GM19351 (cell line): ENCODE measurements around the gene RAB17.
"Not testable (repeated sequence)": the region's sequence is repeated elsewhere in the genome, so short reads cannot be mapped to it uniquely, and the experiment has no call there.

ENCODE experiments used
- ATAC-seq: cut with Tn5 transposase; IDR thresholded peaks from one replicate; pipeline ENCODE4 v1.9.1; 2021; ENCODE audit warnings: mild to moderate bottlenecking, moderate library complexity; ENCODE audit not compliant: unreplicated experiment

Gene RAB17

DNA sequence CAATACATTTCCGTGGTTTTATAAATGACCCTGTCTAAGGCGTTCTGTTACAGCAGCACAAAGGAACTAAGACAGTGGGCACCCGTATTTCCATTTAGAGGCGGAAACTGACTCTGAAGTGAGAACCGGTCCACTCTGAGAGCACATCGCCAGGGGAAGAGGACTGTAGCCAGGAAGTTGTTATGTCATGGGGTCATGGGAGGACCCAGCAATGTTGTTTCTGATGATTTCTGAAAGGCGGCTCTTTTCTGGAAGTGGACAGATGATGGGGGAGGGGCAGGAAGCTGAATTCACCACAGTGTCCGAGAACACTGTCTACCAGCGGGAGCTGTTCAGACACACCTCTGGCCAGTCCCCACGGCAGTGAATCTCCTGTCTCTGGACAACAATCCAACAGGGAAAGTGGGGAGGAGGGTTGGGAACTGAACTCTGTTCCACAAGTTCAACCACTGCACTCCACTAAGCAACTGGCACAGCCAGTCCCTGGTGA lies 34.7 kb upstream of the RAB17 start:
- no peak for ATAC-seq

DNA sequence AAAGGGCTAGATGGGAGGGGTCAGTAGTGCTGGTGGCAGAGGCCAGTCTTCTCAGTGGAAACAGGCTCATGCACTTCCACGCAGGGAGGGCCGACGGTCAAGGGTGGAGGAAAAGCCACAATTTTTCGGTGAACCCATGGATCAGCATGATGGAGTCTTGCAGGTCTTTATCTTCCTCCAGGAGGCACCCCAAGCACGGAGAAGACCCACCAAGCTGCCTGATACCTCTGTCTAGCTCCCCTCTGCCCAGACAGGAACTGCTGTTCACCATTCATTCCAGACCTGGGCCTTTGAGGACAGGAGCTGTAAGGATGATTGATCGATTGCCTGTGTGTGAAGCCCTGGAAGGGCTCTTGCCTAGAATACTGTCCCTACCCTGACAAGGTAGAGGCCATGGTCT lies 34.0 kb upstream of the RAB17 start:
- no peak for ATAC-seq

DNA sequence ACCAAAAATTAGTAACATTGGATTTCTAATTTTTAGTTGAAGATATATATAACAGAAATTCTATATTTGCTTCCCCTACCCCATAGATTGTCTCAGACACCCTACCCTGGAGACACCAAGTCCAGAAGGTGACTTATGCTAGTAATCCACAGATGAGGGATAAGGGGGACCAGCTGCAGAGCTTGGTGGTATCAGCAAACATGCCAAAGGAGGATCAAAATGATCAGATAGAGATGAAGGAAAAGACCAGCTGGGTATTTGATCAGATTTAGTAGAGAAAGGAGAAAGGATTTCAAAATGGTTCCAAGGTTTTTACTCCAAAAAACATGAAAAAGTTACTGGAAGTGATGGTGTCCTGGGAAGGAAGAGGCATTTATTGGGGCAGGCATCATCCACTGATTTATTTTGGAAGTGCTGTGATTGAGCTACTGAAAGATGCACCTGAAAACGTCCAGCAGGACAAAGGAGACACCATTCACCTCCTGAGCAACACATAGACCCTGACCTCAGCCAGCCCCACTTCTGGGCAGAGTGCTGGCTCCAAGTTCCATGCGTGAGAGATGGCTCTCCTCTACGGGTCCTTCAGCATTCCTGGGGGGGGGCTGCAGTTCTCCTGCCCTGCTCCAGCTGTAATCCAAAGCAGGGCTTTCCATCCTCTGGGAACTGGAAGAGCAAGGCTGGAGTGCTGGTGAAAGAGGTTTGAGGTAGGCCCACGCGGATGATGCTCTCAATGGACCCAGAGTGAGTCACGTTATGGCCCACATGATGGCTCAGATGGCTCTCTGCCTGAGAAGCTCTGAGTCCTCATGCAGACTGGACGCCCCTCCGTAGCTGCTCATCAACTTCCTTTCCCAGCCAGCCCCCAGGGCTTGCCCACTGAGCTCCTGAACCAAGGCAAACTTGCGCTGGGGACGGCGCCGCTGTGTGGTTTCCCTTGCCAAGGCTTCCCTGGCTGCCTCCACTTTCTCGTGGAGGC lies 33.2 kb upstream of the RAB17 start:
- ATAC-seq = no peak

DNA sequence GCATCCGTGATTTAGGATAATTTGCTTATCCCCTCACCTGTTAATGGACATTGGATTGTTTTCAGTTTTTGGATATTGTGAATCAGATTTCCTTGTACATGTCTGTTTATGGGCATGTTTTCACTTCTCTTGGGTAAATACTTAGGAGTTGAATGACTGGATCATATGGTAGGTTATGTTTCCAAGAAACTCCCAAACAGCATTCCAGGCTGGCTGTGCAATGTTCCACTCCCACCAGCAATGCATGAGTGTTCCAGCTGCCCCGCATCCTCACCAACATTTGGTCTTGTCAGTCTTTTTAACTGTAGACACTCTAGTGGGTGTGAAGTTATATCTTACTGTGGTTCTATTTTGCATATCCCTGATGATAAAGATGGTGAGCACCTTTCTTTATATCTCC lies 27.9 kb upstream of the RAB17 start:
- ATAC-seq = no peak

DNA sequence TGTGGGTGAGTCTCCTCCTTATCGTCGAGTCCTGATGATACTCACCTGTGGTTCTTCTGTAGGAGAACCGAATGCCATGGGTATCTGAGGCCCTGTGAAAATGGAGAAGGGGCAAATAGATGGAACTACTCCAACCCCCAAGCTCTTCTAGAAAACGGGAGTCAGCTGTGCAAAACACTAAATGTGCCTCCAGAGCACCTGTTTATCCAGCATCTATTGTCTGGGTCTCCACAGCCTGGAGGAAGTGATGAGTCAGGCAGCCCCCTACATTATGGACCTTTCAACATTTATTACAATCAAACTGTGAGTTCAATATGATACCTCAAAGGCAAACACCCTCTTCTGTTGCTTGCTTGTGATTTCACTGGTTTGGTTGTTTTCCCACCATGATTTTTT lies 27.1 kb upstream of the RAB17 start:
- no peak for ATAC-seq

DNA sequence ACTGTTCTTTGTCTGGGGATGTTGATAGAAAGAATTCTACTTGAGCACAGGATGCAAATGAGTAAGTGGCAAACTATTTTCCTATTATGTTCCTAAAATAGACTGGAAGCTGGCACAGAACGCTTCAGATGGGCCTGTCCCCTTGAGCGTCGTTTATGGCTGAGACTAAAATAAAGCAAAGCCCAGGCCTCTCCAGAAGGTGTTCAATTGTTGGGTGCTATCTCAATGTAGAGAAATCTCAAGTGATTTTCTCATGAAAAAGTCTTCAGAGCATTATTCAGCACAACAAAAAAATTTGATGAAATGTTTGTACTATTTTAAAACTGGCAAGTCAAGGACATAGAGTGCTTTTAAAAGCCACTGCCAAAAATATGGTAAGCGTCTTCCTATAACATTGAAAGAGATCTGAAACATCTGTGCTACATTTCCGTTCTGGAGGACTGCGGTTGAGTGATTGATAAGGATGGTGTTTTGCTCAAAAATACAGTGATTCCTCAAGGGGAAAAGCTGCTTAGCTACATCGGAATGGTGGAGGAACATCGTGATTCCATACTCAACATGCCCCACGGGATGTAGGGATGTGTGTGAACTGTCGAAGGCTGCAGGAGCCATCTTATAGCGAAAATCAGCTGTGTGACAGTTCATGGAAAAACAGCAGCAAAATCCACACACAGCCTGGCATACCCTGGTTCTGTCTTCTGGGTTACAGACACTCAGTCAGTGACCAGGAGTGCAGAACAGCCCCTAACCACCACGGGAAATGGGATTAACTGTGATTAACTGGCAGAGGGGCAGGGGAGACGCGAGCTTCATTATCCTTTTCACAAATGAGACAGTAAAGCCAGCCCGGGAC lies 26.4 kb upstream of the RAB17 start:
- no peak for ATAC-seq

DNA sequence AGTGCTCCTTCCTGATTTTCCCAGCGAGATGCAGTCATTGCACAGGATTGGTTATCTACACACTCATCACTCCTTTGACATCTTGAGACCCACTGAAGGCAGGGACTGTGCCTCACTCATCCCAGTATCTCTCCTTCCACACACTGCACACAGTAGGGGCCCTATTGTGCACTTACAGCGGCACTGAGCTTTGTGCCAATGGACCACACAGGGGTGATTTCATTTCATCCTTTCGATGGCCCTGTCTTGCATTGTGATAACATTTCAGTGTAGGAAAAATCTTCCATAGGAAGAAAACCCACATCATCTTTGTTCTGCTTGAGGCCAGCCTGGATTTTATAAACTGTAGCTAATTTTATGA lies 25.8 kb upstream of the RAB17 start:
- ATAC-seq = no peak

DNA sequence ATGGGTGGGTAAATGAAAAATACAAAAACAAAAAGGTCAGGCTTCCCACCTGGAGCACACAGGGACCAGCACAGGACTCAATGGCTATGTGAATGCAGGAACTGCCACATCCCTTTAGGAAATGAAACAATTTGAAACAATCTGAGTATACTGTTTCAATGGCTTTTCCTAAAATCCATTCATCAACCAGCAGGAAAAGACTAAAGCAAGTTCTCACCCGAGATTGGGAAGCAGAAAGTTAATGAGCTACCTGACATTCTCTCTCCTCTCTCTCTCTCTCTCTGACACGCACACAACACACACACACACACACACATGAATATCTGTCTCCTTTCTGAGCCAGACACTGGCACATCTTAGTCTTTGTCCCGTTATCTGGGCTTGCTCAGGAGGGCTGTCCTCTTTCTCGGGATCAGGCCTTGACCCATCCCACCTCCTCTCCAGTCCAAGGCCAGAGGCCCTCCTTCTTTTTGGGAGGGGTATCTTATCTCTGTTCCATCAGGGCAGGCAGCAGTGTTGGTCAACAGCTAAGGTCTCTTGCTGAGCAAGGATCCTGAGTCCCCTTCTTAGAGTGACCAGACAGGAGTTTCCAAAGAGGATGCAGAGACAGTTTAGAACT lies 25.2 kb upstream of the RAB17 start:
- no peak for ATAC-seq

DNA sequence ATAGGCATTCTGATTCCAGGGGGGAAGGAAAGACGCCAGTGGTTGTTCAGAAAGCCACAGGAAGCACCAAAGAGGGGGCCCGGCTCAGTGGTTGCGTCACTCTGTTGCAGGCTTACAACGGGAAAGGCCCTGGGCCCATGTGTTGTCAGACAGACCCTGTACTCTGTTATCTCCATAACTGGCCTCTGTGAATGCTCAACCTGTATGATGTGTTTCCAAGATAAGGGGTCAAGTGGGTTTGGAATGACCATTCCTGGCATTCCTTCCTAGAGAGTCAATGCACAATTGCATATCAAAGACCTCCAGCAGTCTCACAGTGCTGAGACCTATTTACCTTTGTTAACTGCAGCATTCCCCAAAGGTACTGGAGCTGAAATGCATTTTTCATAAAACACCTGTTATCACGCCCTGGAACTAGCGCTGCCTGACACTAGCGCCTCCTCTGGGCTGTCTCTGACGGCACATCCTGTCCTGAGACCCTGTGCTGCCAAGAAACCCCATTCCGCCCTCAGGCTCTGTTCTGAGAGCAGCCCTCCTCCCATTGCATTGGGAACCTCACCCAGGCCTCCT lies 23.7 kb upstream of the RAB17 start:
- ATAC-seq = no peak

DNA sequence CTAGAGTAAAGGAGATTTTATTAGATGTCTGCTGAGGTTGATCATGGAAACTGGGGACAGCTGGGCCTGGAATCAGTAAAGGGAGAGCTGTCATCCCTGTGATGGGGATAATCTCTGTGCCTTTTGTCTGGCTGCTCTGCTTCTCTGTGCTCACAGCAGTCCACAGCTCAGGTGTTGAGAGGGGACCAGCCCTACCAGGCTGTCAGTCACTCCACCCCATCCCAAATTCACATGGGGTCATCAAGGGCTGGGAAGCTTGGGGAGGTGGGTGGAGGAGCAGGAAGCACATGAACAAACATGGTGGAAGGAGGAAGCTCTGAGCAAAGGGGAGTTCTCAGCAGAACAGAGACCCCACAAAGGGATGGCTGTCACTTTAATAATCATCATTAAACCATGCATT lies 23.1 kb upstream of the RAB17 start:
- no peak for ATAC-seq

DNA sequence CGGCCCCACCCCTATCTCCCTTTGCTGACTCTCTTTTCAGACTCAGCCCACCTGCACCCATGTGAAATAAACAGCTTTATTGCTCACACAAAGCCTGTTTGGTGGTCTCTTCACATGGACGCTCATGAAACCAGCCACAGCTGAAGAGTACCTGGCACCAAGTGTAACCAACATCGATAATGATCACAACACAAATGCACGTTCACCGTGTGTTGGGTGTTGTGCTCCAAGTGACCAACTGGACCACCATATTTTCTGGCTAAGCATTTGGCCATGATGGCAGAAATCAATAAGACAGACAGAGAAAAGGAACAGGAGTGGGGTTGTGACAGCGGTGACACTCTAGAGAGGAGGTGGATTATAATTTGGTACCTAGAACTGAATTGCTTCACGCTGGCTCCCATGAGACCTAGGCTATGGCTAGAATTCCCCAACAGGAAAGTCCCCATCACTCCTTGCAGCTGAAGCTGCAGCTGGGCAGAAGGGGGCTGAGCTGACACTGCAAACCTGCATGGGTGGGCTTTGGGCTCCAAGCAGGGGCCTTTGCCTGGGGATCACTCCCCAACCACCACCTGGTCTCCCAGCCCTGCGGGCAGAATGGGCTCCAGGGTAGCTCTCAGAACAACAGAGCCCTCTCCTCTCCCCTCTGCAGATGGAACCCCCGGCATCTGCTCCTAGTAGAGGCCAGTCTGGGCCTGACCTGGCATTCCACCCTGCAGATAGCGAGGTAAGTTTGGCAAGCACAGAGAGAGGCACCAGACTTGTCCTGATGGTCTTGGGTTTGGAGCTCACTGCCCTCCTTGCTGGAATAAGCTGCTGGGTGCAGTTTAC lies 22.2 kb upstream of the RAB17 start:
- ATAC-seq = no peak

DNA sequence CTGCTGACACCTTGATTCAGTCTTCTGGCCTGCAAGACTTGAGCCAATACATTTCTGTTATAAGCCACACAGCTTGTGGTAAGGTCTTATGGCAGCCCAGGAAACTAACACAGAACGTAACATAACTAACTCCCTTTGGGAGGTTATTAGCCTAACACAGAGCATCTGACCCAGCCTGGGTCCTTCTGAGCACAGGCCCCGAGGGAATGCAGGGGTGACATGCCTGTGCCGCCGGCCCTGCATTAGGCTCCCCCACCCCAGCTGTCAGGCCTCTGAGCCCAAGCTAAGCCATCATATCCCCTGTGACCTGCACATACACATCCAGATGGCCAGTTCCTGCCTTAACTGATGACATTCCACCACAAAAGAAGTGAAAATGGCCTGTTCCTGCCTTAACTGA lies 16.0 kb upstream of the RAB17 start:
- ATAC-seq = not testable (repeated sequence)

DNA sequence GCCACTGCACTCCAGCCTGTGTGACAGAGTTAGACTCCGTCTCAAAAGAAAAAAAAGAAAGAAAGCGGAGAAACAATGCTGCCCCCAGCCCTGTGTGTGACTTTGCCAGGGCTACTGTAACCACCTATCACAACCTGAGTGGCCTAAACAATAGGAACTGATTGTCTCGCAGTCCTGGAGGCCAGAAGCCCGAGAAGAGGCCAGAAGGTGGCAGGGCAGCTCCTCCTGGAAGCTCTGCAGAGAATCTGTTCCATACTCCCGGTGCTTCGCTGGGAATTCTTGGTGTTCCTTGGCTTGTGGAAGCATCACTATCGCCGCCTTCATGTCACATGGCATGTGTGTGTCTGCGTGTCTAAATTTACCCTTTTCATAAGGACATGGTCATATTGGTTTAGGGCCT lies 14.4 kb upstream of the RAB17 start:
- no peak for ATAC-seq

DNA sequence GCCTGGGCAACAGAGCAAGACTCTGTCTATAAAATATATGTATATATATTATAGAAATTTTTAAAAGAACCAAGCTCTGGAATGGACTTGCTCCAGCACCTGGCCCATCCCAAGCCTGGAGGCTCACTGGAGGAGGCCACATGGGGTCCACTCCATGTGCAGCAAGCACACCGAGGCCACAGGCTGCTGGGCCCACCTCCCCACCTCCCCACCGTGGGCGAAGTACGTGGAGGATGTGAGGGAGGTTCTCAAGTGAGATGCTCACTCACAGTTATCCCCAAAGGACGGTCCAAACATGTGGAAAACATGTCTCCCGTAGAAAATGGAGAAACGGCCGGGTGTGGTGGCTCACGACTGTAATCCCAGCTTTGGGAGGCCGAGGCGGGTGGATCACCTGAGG lies 13.9 kb upstream of the RAB17 start:
- ATAC-seq = no peak

DNA sequence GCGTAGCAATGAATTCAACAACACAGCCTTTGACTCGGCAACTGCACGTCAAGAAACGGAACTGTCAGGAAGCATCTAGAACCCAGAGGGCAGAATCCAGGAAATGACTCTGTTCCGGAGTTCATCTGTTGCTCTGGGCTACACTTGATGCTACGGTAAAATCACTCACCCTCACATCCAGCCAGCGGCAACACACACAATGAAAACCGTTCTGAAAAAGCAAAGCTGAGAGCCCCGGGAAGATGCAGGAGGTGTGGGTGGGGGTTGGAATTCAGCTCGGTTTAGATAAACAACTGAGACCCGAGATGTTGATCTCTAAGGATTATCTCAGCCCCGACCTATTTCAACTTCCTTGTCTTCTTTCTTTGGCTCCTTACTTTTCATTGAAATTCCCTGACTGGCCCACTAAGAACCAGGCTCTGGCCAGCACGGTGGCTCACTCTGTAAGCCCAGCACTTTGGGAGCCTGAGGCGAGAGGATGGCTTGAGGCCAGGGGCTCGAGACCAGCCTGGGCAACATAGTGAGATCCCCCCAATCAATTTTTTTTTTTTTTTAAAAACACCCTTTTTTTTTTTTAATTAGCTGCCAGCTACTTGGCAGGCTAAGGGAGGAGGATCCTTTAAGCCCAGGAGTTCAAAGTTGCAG lies 13.3 kb upstream of the RAB17 start:
- no peak for ATAC-seq

DNA sequence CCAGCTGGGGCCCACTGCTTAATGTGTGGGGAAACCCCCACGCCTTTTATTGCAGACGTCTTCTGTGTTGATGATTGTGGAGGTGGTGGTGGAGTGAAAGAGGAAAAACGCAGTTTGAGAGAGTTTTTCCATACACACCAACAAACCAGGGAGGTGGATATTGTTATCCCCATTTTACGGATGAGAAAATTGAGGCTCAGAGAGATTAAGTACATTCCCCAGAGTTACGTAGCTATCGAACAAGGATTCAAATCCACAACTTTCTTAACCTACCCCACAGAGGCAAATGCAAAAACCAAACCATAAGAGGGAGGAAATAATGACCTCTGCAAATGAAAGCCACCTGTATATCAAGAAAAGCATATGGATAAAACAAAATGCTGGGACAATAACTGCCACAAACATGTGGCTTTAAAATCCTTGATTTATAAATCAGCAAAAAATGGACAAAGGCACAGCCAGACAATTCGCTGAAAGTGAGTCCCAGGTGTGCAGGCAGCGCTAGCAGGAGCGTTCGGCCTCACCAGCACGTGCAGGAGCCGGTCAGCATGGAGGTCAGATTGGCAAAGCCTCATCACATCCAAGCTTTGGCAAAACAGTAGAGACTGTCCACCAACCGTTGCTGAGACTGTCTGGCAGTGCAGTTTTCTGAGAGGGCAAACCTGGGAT lies 12.6 kb upstream of the RAB17 start:
- ATAC-seq = no peak

DNA sequence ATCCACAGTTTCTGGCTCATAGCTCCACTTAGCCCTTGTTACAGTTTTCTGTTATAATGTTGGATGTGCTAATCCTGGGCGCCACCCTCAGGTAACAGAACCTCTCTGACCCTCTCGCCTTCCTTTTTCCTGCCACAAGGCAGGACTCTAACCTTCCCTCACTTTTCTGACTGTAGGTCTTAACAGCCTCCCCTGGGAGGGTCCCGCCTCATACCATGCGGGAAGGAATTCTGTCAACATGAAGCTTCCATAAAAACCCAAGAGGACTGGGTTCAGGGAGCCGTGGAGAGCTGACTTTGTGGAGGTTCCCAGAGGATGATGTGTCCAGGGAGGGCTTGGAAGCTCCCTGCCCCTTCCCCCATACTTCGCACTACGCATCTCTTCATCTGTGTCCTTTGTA lies 11.9 kb upstream of the RAB17 start:
- no peak for ATAC-seq

DNA sequence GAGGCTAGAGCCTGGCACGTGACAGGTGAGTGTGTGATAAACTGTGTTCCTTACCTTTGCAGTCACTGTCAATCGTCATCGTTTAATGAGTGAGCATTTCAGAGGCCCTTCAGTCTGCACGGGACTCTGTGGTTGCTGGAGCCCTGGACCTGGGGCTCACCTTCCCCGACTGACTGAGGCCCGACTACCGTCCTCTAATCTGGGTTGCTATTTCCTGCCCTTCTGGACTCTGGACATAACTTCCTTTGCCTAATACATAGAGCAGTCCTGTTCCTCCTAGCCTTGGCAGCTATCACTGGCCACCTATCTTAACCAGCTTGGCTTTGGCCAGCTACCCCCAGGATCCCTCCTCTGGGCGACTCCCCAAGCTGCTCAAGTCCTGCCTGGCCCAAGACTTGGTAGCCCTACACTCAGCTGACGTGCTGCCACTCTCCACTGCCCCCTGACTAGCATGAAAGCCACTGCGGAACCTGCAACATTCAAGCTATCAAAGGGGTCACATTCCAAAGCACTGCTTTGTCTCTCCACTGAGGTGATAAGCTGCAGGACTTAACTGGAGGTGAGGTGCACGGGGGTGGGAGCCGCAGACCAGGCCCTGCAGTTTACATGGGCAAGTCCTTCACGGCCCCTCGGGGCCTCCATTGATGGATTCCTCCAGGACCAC lies 11.1 kb upstream of the RAB17 start:
- no peak for ATAC-seq
